Testis (tissue), 2 donors: ENCODE results near the gene NDUFAF2.

Experiments
- CTCF ChIP-seq, 3 experiments: fragments of 450-650 bp in 2 of 3; fragments of 200-600 bp in 1 of 3; sonication (generic) in 1 of 3; IDR thresholded peaks; one replicate each; pipeline ENCODE4 v1.5.1; 2016 to 2019; ENCODE audit warnings: antibody characterized with exemption in 3 of 3, mild to moderate bottlenecking in 2 of 3, moderate library complexity in 1 of 3
- POLR2A ChIP-seq: fragments of 450-650 bp; IDR thresholded peaks from one replicate; pipeline ENCODE4 v1.6.1; 2017; ENCODE audit warnings: antibody characterized with exemption, mild to moderate bottlenecking, moderate library complexity

- TF ChIP-seq CTCF (IDR thresholded peaks at IDR 0.05) = no peak
- no peak for TF ChIP-seq POLR2A
Observed at GRCh38 chr5:61176631-61177030, 231.6 kb downstream of the NDUFAF2 start.
